ENCODE data around the gene ACOT4. TPM values are rescaled to one million over a fixed set of nuclear protein-coding genes. Genes with fewer than 3 reads are reported as not detected.
"Not testable (repeated sequence)": the region's sequence is repeated elsewhere in the genome, so short reads cannot be mapped to it uniquely, and the experiment has no call there.

The ACOT4 gene
- total RNA-seq, 2 experiments from 2014 or later = 1.9 TPM

- Mint-ChIP-seq H3K27me3 (no peaks in the 10 kb centered on the region), H3K36me3 (peaks cover 15% of the 10 kb centered on the region), H3K27ac (peak overlapping the region; percentile 98), H3K9me3 (no peaks in the 10 kb centered on the region), H3K4me3 (peak overlapping the region; percentile 95), H3K4me1 (peaks cover 33% of the 10 kb centered on the region)
- DNase-seq = no peak
- POLR2A ChIA-PET = interaction anchor here (0.6 to 3.7 kb wide), 18 partner anchors 10 to 516 kb away, joined by 3 to 23 read pairs (median 4); partner anchors contain the start of genes ACOT1, ACOT4, ACOT6 and ALDH6A1
- ATAC-seq (ENCODE audit: low read depth) = no peak
These were observed 23.5 kb upstream of the ACOT4 start for GRCh38 chr14:73567951-73568885.

- Mint-ChIP-seq H3K4me1 (peaks cover 33% of the 10 kb centered on the region), H3K36me3 (peaks cover 19% of the 10 kb centered on the region), H3K4me3 (peak overlapping the region; percentile 95), H3K27ac (peak overlapping the region; percentile 98)
- not testable (repeated sequence) for H3K27me3 Mint-ChIP-seq; H3K9me3 Mint-ChIP-seq; ATAC-seq (ENCODE audit: low read depth); DNase-seq
- POLR2A ChIA-PET = interaction anchor here (0.5 to 3.7 kb wide), 17 partner anchors 9 to 516 kb away, joined by 3 to 23 read pairs (median 4); partner anchors contain the start of genes ACOT4, ACOT6, ALDH6A1 and DNAL1
These were observed 22.8 kb upstream of the ACOT4 start for GRCh38 chr14:73568886-73569184.

GRCh38 chr14:73569185-73569958 is 22.3 kb upstream of the ACOT4 start, which contains the start of gene ACOT2:
ACOT2 (plus strand) TSS chr14:73569213; CDS start chr14:73569241, 28 bp downstream.
- DNase-seq (peak; percentile 79), ATAC-seq (ENCODE audit: low read depth) (peak; percentile 71)
- not testable (repeated sequence) for H3K27me3 Mint-ChIP-seq, H3K9me3 Mint-ChIP-seq
- Mint-ChIP-seq H3K27ac (peak within 1 kb of the TSS; percentile 98), H3K36me3 (peaks cover 22% of the 10 kb centered on the region), H3K4me1 (peaks cover 33% of the 10 kb centered on the region), H3K4me3 (peak within 1 kb of the TSS; percentile 95)
- POLR2A ChIA-PET = interaction anchor here (0.5 to 3.7 kb wide), 18 partner anchors 9 to 515 kb away, joined by 3 to 23 read pairs (median 4); partner anchors contain the start of genes ACOT4, ACOT6, ALDH6A1 and DNAL1

GRCh38 chr14:73570913-73571312 is 20.8 kb upstream of the ACOT4 start:
- not testable (repeated sequence) for H3K27me3 Mint-ChIP-seq, H3K27ac Mint-ChIP-seq, H3K9me3 Mint-ChIP-seq
- peak; percentile 67 for ATAC-seq (ENCODE audit: low read depth)
- H3K4me3 Mint-ChIP-seq = peak overlapping the region; percentile 32
- DNase-seq = peak; percentile 74
- peaks cover 18% of the 10 kb centered on the region for H3K36me3 Mint-ChIP-seq
- H3K4me1 Mint-ChIP-seq = peaks cover 26% of the 10 kb centered on the region
- POLR2A ChIA-PET = interaction anchor here (0.5 to 3.7 kb wide), 6 partner anchors 21 to 629 kb away, joined by 3 to 23 read pairs (median 4); partner anchors contain the start of genes ACOT4, ACOT6, COQ6 and FAM161B

GRCh38 chr14:73573034-73573433 is 18.6 kb upstream of the ACOT4 start:
- not testable (repeated sequence) for DNase-seq

GRCh38 chr14:73573740-73574139 is 17.9 kb upstream of the ACOT4 start:
- H3K4me3 Mint-ChIP-seq; H3K27me3 Mint-ChIP-seq; H3K4me1 Mint-ChIP-seq; DNase-seq; H3K9me3 Mint-ChIP-seq; POLR2A ChIA-PET; H3K27ac Mint-ChIP-seq; ATAC-seq (ENCODE audit: low read depth): not testable (repeated sequence)
- H3K36me3 Mint-ChIP-seq = peaks cover 20% of the 10 kb centered on the region

More at GRCh38 chr14:73573034-73573433, 18.6 kb upstream of the ACOT4 start:
- ATAC-seq (ENCODE audit: low read depth); H3K9me3 Mint-ChIP-seq; H3K4me3 Mint-ChIP-seq; H3K27ac Mint-ChIP-seq; POLR2A ChIA-PET; H3K27me3 Mint-ChIP-seq: not testable (repeated sequence)
- peaks cover 17% of the 10 kb centered on the region for H3K36me3 Mint-ChIP-seq
- H3K4me1 Mint-ChIP-seq = peaks cover 14% of the 10 kb centered on the region

GRCh38 chr14:73574251-73574650 is 17.4 kb upstream of the ACOT4 start:
- ATAC-seq (ENCODE audit: low read depth); H3K4me1 Mint-ChIP-seq; H3K27me3 Mint-ChIP-seq; H3K4me3 Mint-ChIP-seq; DNase-seq; H3K27ac Mint-ChIP-seq; POLR2A ChIA-PET; H3K9me3 Mint-ChIP-seq: not testable (repeated sequence)
- H3K36me3 Mint-ChIP-seq = peaks cover 20% of the 10 kb centered on the region

GRCh38 chr14:73576391-73576790 is 15.3 kb upstream of the ACOT4 start:
- Mint-ChIP-seq H3K36me3 (peaks cover 22% of the 10 kb centered on the region), H3K4me1 (peaks cover 2% of the 10 kb centered on the region), H3K4me3 (no peak overlapping the region), H3K27ac (no peak overlapping the region), H3K9me3 (no peaks in the 10 kb centered on the region), H3K27me3 (no peaks in the 10 kb centered on the region)
- no peak for ATAC-seq (ENCODE audit: low read depth)
- POLR2A ChIA-PET = no interaction called here
- no peak for DNase-seq

- H3K36me3 Mint-ChIP-seq = peaks cover 20% of the 10 kb centered on the region
- not testable (repeated sequence) for H3K4me3 Mint-ChIP-seq; DNase-seq; H3K27me3 Mint-ChIP-seq; H3K27ac Mint-ChIP-seq; H3K4me1 Mint-ChIP-seq; ATAC-seq (ENCODE audit: low read depth); H3K9me3 Mint-ChIP-seq
- POLR2A ChIA-PET = interaction anchor here (0.7 to 1.6 kb wide), 2 partner anchors 8 to 519 kb away, joined by 3 to 4 read pairs; partner anchors contain the start of genes ACOT2 and RBM25
These were observed 14.5 kb upstream of the ACOT4 start for GRCh38 chr14:73577214-73577613.

GRCh38 chr14:73582102-73582979 is 9.3 kb upstream of the ACOT4 start:
- DNase-seq; H3K36me3 Mint-ChIP-seq; H3K9me3 Mint-ChIP-seq; H3K4me1 Mint-ChIP-seq; H3K4me3 Mint-ChIP-seq; ATAC-seq (ENCODE audit: low read depth); H3K27me3 Mint-ChIP-seq; POLR2A ChIA-PET; H3K27ac Mint-ChIP-seq: not testable (repeated sequence)

GRCh38 chr14:73588695-73589094 is 3.0 kb upstream of the ACOT4 start:
- POLR2A ChIA-PET = no interaction called here
- H3K27me3 Mint-ChIP-seq = no peaks in the 10 kb centered on the region
- peaks cover 3% of the 10 kb centered on the region for H3K9me3 Mint-ChIP-seq
- H3K27ac Mint-ChIP-seq = no peak overlapping the region
- H3K4me1 Mint-ChIP-seq = peaks cover 15% of the 10 kb centered on the region
- no peaks in the 10 kb centered on the region for H3K36me3 Mint-ChIP-seq
- ATAC-seq (ENCODE audit: low read depth) (no peak), DNase-seq (no peak)
- no peak overlapping the region for H3K4me3 Mint-ChIP-seq

GRCh38 chr14:73589116-73589515 is 2.6 kb upstream of the ACOT4 start:
- peaks cover 3% of the 10 kb centered on the region for H3K9me3 Mint-ChIP-seq

More at GRCh38 chr14:73589116-73589515, 2.6 kb upstream of the ACOT4 start:
- DNase-seq (no peak), ATAC-seq (ENCODE audit: low read depth) (no peak)
- no peaks in the 10 kb centered on the region for H3K36me3 Mint-ChIP-seq
- POLR2A ChIA-PET = interaction anchor here (1.4 to 1.6 kb wide), 2 partner anchors 20 to 24 kb away, joined by 7 to 8 read pairs; partner anchors contain the start of genes ACOT2 and ACOT6
- peaks cover 16% of the 10 kb centered on the region for H3K4me1 Mint-ChIP-seq
- no peak overlapping the region for H3K4me3 Mint-ChIP-seq
- no peaks in the 10 kb centered on the region for H3K27me3 Mint-ChIP-seq
- H3K27ac Mint-ChIP-seq = no peak overlapping the region
